ENCODE measurements around the gene CLEC11A. TPM values are rescaled to one million over a fixed set of nuclear protein-coding genes. Genes with fewer than 3 reads are reported as not detected.

CLEC11A gene
- total RNA-seq, 1 donor from 2014 or later = 0.38 TPM

DNA sequence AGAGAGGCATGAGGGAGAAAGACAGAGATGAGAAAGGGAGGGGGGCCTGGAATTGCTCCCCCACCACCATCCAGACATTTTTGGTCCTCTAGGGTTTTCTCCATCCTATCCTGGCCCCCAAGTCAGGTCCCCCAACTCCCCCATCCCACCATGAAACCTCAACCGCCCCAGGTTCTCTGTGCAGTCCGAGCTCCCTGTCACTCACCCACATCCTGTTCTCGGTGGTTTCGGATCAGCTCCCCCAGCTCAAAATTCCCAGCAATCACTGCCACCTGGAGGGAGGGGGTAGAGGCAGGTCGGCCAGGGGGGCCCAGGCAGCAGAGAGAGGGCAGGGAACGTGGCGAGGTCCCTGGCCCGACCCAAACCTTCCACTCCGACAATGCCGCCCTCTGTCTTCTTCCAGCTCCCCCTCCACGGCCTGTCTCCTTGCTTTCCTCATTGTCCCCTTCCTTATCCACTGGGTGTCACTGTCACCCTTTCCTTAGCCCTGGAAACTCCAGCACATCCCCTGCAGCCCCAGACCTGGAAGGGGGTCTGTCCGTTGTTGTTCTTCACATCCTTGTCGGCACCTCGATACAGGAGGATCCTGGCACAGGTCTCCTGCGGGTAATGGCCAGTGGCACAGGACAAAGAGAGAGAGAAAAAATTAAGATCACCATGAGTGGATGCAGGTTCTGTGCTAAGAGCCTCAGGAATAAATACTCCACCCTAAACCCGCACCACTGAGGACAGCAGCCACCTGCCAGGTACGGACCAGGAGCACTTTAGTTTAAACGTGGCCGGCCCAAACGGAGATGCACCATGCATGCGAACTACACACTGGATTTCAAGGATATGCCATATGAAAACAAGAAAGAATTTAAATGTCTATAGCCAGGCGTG, 19.0 kb upstream of the CLEC11A start:
- no peaks in the 10 kb centered on the region for H3K9me3 Mint-ChIP-seq
- TF ChIP-seq, protein P1, sequence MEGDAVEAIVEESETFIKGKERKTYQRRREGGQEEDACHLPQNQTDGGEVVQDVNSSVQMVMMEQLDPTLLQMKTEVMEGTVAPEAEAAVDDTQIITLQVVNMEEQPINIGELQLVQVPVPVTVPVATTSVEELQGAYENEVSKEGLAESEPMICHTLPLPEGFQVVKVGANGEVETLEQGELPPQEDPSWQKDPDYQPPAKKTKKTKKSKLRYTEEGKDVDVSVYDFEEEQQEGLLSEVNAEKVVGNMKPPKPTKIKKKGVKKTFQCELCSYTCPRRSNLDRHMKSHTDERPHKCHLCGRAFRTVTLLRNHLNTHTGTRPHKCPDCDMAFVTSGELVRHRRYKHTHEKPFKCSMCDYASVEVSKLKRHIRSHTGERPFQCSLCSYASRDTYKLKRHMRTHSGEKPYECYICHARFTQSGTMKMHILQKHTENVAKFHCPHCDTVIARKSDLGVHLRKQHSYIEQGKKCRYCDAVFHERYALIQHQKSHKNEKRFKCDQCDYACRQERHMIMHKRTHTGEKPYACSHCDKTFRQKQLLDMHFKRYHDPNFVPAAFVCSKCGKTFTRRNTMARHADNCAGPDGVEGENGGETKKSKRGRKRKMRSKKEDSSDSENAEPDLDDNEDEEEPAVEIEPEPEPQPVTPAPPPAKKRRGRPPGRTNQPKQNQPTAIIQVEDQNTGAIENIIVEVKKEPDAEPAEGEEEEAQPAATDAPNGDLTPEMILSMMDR (IDR thresholded peaks at IDR 0.05) = no peak
- H3K36me3 Mint-ChIP-seq (ENCODE audit: low read depth) = no peaks in the 10 kb centered on the region
- DNase-seq (no peak), ATAC-seq (ENCODE audit: low read depth) (no peak)
- ChIA-PET CTCF (interaction anchor here (1.6 kb wide), 1 partner anchor 218 kb away, joined by 5 read pairs; no protein-coding TSS in a partner anchor), POLR2A (no interaction called here)
- H3K4me1 Mint-ChIP-seq = peaks cover 3% of the 10 kb centered on the region
- intact Hi-C loops (cut with micrococcal nuclease) = no loop called here
- no peak overlapping the region for H3K4me3 Mint-ChIP-seq
- H3K27me3 Mint-ChIP-seq = peaks cover 33% of the 10 kb centered on the region
- no peak overlapping the region for H3K27ac Mint-ChIP-seq

DNA sequence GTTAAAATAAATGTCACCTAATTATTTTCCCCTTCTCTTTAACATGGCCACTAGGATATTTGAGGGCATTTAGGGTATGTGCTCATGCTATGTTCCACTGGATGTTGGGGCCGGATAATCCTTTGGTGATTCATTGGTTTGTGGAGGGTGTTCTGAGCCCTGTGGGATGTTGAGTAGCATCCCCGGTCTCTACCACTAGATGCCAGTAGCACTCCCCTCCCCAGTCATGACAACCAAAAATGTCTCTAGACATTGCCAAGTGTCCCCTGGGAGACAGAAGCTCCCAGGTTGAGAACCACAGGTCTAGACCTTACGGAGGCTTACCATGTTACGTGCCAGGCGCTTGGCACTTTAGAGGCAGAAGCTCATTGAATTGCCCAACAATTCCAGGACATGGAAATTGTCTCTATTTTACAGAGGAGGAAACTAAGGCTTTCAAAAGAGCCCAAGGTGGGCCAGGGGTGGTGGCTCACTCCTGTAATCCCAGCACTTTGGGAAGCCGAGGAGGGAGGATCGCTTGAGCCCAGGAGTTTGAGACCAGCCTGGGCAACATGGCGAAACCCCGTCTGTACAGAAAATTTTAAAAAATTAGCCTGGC, 17.6 kb upstream of the CLEC11A start:
- ATAC-seq (ENCODE audit: low read depth) (peak; percentile 89), DNase-seq (no peak)
- Mint-ChIP-seq H3K27me3 (peaks cover 31% of the 10 kb centered on the region), H3K36me3 (ENCODE audit: low read depth) (no peaks in the 10 kb centered on the region), H3K9me3 (no peaks in the 10 kb centered on the region), H3K4me1 (peaks cover 3% of the 10 kb centered on the region), H3K4me3 (no peak overlapping the region), H3K27ac (no peak overlapping the region)
- POLR2A ChIA-PET = no interaction called here
- TF ChIP-seq, protein P1 (IDR thresholded peaks at IDR 0.05) = no peak
- CTCF ChIA-PET = interaction anchor here (1.6 kb wide), 1 partner anchor 217 kb away, joined by 5 read pairs; no protein-coding TSS in a partner anchor
- intact Hi-C loops (cut with micrococcal nuclease) = loop anchor here (1.0 kb wide), 2 partner anchors 78 to 217 kb away; no protein-coding TSS in a partner anchor

DNA sequence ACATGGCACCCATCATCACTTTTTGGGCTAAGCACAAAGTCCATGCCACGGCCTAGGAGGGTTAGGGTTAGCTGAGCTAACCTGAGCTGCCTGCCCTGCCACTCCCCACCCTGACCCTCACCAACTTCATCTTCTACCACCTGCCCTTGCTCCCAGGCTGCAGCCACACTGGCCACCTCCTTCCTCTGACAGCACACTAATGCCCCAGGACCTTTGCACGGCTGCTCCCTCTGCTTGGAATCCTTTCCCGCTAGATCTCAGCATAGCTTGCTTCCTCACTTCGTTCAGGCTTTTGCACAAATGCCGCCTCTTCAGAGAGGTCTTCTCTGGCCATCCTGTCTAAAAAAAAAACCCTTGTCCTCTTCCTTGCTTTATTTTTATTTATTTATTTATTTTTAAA, 16.8 kb upstream of the CLEC11A start:
- H3K9me3 Mint-ChIP-seq = no peaks in the 10 kb centered on the region
- H3K4me3 Mint-ChIP-seq = no peak overlapping the region
- POLR2A ChIA-PET = no interaction called here
- intact Hi-C loops (cut with micrococcal nuclease) = no loop called here
- TF ChIP-seq, protein P1 (IDR thresholded peaks at IDR 0.05) = no peak
- ATAC-seq (ENCODE audit: low read depth) = no peak
- H3K27me3 Mint-ChIP-seq = peaks cover 37% of the 10 kb centered on the region
- no peak for DNase-seq
- no peak overlapping the region for H3K27ac Mint-ChIP-seq
- peaks cover 3% of the 10 kb centered on the region for H3K4me1 Mint-ChIP-seq
- H3K36me3 Mint-ChIP-seq (ENCODE audit: low read depth) = no peaks in the 10 kb centered on the region
- CTCF ChIA-PET = no interaction called here

DNA sequence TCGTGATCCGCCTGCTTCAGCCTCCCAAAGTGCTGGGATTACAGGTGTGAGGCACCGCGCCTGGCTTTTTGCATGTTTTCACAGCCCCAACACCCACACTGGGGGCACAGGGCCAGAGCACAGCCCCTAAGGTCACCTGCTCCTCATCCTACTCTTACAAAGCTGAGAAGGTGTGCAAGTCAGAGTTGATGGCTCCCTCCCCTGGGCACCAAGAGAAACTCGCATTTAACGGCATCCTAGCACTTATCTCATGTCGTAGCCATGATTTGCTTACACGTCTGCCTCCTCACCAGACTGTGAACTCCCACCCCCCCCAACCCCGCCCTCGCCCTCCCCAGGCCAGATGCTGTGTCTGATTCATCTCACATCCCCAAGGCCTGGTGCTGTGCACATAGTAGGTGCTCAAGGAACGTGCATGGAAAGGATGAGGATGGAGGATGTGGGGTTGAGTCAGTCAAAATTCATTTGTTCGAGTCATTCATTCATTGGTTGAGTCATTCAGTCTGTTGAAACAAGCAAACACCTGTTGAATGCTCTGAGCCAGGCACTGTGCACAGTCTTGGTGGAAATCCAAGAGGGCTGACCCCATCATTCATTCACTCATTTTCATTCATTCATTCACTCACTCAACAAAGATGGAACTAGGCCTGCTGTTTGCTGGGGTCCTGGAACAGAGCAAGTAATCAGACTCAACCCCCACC, 14.8 kb upstream of the CLEC11A start:
- ChIA-PET POLR2A (no interaction called here), CTCF (no interaction called here)
- H3K9me3 Mint-ChIP-seq = no peaks in the 10 kb centered on the region
- H3K4me3 Mint-ChIP-seq = no peak overlapping the region
- ATAC-seq (ENCODE audit: low read depth) = no peak
- TF ChIP-seq, protein P1 (IDR thresholded peaks at IDR 0.05) = no peak
- no peak overlapping the region for H3K27ac Mint-ChIP-seq
- H3K27me3 Mint-ChIP-seq = peaks cover 41% of the 10 kb centered on the region
- intact Hi-C loops (cut with micrococcal nuclease) = no loop called here
- H3K4me1 Mint-ChIP-seq = peaks cover 6% of the 10 kb centered on the region
- DNase-seq = no peak
- H3K36me3 Mint-ChIP-seq (ENCODE audit: low read depth) = no peaks in the 10 kb centered on the region

DNA sequence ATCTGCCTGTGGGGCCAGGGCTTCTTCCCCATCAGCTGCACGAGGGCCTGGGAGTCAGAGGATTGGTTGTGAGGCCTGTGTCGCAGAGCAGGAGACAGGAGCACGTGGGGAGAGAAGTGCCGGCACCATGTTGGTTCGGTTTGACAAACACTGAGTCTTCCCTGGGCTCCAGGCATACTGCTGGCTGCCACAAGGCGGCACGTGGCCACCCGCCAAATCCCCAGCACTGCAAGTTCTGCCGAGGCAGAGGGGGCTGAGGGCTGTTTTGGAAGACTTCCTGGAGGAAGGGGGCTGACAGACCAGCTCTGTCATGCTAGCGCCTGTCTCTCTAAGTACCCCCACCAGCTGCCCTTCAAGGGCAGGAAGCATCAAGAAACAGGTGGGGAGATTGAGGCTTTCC, 13.1 kb upstream of the CLEC11A start:
- ChIA-PET POLR2A (no interaction called here), CTCF (no interaction called here)
- DNase-seq (no peak), ATAC-seq (ENCODE audit: low read depth) (no peak)
- H3K27me3 Mint-ChIP-seq = peaks cover 43% of the 10 kb centered on the region
- H3K4me3 Mint-ChIP-seq = no peak overlapping the region
- H3K36me3 Mint-ChIP-seq (ENCODE audit: low read depth) = no peaks in the 10 kb centered on the region
- intact Hi-C loops (cut with micrococcal nuclease) = no loop called here
- H3K4me1 Mint-ChIP-seq = peaks cover 6% of the 10 kb centered on the region
- TF ChIP-seq, protein P1 (IDR thresholded peaks at IDR 0.05) = no peak
- H3K9me3 Mint-ChIP-seq = no peaks in the 10 kb centered on the region
- H3K27ac Mint-ChIP-seq = no peak overlapping the region

All from activated B cell treated with CpG ODN at 0.5 μM for 24 hours (primary cell).